SIG-M5 treated with dmso at 0.1 percent for 504 hours (cell line): ENCODE results near the gene AGPAT3.
"Not testable (repeated sequence)": the region's sequence is repeated elsewhere in the genome, so short reads cannot be mapped to it uniquely, and the experiment has no call there.

Experiments used
- DNase-seq: peaks from one replicate; lab custom pipeline; 2025; ENCODE audit not compliant: unreplicated experiment; lab: John Stamatoyannopoulos, UW

The AGPAT3 gene

DNA sequence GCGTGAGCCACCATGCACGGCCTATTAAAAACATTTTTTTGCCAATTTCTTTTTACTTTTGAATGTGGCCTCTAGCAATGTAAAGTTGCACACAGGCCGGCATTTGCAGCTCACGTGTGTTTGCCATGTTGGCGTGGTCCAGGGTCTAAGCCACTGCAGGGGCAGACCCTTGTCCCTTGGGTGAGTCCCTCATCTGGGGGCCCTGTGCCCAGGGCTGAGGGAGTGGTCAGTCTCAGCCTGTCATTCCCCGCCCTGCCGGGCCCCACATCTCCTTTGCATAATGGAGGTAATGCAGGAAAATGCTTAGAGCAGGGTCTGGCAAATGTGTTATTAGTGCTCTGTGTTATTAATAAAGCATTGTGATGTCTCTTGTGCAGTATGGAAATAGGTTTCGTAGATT lies 16.9 kb downstream of the AGPAT3 start:
- no peak for DNase-seq

- DNase-seq = no peak
Observed at GRCh38 chr21:43882952-43883545, 18.0 kb downstream of the AGPAT3 start.

DNA sequence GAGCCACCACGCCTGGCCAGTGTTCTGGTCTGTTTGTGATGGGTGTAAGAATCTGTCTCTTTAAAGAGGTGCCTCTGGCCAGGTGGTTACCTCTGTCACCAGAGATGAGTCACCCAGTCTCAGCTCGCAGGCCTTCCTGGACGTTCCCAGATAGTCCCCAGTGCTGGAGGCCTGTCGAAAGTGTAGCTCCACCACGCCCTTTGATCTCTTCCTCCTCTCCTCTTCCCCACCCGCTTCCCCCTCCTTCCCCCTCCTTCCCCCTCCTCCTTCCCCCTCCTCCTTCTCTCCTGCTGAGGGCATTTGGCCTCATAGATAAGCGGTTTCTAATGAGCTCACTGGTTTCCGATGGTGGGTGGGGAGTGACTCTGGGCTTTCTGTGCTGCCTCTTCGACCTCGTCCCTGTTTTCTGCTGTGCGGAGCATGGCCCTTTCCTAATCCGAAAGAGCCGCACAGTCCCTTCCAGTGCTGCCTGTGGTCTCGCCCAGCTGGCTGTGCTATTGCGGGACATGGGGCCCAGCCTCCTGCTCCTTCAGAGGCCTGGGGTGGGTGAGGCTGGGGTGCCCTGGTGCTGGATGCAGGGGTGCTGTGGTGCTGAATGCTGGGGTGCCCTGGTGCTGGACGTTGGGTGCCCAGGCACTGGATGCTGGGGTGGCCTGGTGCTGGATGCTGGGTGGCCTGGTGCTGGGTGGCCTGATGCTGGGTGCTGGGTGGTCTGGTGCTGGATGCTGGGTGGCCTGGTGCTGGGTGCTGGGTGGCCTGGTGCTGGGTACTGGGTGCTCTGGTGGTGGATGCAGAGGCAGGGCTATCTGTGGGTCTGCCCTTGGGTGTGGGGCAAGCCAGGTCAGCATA lies 19.2 kb downstream of the AGPAT3 start:
- peak; percentile 25 for DNase-seq

DNA sequence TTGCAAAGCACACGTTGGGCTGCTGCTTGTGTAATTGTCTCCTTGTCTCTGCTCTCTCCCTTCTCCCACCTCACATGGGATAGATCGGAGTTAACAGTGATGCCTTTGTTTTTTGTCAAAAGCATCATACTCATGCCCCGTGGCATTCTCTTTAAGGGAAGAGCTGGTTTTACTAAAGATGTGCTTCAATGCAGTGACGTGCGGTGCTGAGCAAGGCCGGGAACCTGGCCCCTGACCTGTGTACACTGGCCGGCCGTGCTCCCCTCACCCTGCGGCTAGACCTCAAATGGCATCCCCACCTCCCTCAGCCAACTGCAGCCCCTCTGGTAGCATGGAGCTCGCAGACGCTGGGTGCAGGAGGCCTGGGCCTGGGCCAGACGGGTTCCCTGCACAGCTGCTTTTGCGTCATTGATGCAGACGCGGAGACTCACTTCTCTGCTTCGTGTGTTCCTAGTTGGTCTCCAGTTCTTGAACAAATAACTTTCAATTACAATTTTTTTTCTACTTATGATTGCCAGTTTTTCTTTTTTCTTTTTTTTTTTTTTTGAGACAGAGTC lies 19.9 kb downstream of the AGPAT3 start:
- DNase-seq = no peak

DNA sequence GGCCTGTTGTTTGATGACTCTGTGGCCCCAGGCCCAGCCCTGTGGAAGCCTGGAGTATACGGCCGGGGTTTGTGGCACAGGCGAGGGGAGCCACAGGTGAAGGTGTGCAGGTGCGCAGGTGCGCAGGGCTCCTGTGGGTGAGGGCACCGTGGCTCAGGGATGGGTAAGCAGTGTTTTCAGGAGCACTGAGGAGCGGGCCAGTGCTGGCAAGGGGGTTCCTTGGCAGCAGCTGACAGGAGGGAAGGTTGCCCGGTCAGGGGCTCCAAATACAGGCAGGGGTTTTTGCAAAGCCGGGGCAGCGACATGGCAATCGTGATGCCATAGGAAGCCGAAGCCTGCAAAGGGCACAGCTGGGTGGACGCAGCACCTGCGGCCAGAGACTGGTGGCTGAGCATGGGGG lies 20.7 kb downstream of the AGPAT3 start:
- DNase-seq = no peak

DNA sequence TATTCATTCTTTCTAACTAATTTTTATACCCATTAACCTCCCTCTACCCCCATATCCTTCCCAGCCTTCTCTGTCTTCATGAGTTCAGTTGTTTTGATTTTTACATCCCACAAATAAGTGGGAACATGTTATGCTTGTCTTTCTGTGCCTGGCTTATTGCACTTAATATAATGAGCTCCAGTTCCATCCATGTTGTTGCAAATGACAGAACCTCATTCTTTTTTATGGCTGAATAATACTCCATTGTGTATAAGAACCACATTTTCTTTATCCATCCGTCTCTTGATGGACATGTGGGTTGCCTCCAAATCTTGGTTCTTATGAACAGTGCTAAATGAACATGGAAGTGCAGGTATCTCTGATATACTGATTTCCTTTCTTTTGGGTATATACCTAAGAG lies 21.5 kb downstream of the AGPAT3 start:
- DNase-seq = no peak

GRCh38 chr21:43889069-43889468 lies 24.0 kb downstream of the AGPAT3 start:
- DNase-seq = no peak

DNA sequence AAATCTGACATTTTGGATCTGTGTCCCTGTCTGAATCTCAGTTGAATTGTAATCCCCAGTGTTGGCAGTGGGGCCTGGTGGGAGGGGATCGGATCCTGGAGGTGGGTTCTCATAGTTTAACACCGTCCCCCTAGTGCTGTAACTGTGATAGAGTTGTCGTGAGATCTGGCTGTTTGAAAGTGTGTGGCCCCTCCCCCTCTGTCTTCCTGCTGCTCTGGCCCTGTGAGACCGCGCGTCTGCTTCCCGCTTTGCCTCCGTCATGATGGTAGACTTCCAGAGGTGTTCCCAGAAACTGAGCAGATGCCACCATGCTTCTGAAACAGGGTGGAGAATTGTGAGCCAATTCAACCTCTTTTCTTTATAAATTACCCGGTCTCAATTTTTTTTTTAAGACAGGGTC lies 25.0 kb downstream of the AGPAT3 start:
- DNase-seq = no peak

- no peak for DNase-seq
Observed at GRCh38 chr21:43892334-43892733, 27.3 kb downstream of the AGPAT3 start.

DNA sequence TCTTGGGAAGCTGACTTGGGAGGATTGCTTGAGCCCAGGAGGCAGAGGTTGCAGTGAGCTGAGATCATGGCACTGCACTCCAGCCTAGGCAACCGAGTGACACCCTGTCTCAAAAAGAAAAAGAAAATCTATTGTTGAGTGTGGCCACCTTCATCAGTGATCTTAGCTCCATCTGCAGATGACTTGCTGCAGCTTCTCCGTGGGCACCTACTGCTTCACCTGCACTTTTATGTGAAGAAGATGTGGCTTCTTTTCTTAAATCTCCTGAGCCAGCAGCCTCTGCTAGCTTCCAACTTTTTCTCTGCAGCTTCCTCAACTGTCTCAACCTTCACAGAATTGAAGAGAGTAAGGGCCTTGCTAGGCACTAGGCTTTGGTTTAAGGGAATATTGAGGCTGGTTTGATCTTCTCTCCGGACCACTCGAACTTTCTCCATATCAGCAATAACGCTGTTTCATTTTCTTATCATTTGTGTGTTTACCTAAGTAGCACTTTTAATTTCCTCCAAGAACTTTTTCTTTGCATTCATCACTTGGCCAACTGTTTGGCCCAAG lies 28.0 kb downstream of the AGPAT3 start:
- DNase-seq = no peak

GRCh38 chr21:43893536-43894205 lies 28.6 kb downstream of the AGPAT3 start:
- no peak for DNase-seq

DNA sequence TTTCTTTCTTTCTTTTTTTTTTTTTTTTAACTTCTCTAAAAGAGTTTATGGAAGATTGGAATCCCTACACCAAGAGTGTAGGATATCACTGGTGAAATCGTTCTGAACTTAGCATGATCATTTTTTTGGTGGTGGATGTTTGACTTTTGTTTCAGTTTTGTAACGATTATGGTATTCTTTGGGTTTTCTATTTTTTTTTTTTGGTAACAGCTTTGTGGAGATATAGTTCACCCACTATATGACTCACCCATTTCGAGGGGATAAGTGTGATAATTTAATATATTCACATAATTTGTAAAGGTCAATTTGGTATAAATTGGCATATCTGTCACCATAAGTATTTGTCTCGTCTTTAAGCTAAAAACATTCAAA lies 29.2 kb downstream of the AGPAT3 start:
- DNase-seq = no peak

- DNase-seq = no peak
Observed at GRCh38 chr21:43895196-43895595, 30.2 kb downstream of the AGPAT3 start.

- DNase-seq = not testable (repeated sequence)
Observed at GRCh38 chr21:43896696-43897299, 31.8 kb downstream of the AGPAT3 start.

DNA sequence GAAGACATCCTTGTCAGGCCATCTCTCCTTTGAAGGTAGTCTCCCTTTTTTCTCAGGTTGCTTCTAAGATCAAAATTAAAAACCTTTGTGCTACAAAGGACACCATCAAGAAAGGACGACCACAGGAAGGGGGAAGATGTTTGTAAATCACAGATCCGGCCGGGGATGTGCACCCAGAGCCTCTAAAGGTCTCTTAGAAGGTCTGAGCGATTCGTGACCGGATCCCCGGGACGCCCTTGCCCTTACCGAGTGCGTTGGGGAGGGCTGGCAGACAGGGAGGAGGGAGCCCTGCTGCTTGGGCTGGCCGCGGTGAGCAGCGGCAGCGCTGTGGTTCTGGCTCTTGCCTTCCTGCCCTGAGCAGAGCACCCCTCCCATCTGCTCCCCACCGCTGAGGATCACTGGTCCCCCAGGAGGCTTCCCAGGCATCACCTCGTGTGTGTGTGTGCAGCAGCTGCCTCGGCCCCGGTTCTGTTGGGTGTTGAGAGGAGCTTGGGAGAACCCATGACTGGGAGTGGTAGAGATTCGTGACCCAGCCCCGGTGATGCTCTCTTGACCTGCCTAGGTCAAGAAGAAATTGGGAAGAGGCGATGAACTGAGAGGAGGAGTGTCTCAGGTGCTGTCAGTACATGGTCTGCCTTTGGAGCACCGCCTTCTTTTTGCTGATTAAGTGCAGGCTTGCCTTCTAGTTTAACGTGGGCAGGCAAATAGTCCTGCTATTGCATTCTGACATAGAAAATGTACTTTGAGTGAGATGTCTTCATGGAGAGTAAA lies 34.5 kb downstream of the AGPAT3 start:
- DNase-seq = no peak

DNA sequence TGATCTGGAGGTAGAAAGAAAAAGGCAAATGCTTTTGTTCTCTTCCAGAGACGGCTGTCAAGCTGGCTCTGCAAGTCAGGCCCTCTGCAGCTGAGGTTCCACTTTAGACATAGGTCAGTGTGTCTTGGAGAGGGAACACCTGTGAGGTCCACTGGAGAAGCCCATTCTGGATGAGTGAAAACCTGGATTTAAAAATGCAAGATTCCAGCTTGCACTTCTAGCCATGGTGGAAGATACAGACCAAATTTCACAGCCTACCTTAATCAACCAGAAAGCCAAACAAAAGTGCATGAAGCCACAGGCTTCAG lies 35.0 kb downstream of the AGPAT3 start:
- DNase-seq = no peak

- DNase-seq = no peak
Observed at GRCh38 chr21:43900690-43901089, 35.7 kb downstream of the AGPAT3 start.

- DNase-seq = no peak
Observed at GRCh38 chr21:43902441-43902840, 37.4 kb downstream of the AGPAT3 start.

DNA sequence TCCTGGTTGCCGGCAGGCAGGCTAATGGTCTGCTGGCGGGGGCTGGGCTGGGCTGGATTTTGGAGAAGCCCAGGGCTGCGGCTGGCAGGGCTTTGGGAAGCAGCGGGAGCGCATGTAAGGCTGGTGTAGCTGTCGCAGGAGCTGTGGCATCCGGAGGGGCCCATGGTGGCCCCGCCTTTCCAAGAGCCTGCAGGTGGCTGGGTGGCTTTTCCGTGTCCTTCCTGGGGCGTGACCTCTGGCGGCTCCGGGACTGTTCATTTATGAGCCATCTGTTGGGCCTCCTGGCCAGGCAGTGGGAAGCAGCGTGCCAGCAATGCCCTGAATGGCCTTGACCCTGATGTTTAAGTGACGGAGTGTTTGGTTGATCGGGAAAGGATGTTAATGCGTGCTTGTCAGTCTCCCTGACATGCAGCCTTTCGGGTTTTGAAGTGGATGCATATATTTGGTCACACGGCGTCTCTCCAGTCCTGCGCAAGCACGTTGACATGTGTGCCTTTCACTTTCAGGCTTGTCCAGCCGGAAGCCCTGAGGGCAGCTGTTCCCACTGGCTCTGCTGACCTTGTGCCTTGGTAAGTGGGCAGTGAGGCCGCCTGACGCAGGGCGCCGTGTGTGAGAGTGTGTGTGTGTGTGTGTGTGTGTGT lies 38.5 kb downstream of the AGPAT3 start:
- no peak for DNase-seq

GRCh38 chr21:43904331-43904781 lies 39.3 kb downstream of the AGPAT3 start:
- no peak for DNase-seq
